ENCODE measurements around the gene CPB1.

The CPB1 gene

GRCh38 chr3:148833223-148833622, 5.6 kb downstream of the CPB1 start:
- DNase-seq, result no peak

- no peak for DNase-seq
Observed at GRCh38 chr3:148839805-148840204, 12.2 kb downstream of the CPB1 start.

GRCh38 chr3:148840451-148840850, 12.8 kb downstream of the CPB1 start:
- DNase-seq, result no peak

DNA sequence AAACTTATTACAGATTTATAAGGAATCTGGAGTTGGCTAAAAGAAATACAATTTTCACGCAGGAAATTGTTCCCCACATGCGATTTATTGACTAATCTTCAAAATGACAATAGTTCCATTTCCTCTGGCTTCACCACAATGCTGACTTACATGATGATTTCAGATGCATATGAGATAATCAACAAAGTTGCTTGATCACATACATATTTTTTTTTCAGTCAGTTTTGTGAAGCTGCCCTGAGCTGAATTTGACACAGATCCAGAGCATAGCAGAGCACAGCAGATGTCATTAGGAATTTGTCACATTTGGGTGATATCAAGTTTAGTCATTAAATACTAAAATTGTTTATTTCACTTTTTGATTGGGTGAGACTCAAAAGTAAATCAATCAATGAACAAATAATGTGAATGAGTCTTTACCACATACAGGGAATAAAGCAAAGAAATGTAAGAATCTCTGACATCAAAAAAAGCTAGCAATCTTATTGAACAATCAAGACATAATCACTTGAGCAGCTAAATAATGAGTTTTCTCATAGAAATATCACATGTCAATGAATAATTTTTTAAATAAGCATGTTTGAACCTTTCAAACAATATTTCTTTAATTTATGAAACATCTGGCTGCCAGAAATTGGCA, 18.3 kb downstream of the CPB1 start:
- no peak for DNase-seq

DNA sequence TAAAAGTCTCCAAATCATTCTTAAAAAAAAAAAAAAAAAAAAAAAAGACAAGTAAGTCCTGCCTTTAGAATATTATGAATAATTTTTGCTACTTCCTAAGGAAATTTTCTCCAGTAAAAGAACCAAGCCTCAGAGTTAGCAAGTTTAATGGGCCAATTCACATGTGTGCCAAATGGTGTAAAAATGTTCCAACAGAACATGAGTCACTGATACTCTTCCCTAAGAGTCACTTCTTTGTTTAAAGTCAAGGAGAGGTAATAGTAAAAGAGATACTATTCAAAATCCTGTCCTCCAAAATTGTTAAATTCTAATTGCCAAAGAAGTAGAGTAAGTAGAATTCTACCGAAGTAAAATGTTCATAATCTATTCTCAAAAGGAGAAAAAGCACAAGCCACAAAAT, 19.7 kb downstream of the CPB1 start:
- DNase-seq, result no peak

- DNase-seq, result no peak
Observed at GRCh38 chr3:148848410-148848809, 20.8 kb downstream of the CPB1 start.

DNA sequence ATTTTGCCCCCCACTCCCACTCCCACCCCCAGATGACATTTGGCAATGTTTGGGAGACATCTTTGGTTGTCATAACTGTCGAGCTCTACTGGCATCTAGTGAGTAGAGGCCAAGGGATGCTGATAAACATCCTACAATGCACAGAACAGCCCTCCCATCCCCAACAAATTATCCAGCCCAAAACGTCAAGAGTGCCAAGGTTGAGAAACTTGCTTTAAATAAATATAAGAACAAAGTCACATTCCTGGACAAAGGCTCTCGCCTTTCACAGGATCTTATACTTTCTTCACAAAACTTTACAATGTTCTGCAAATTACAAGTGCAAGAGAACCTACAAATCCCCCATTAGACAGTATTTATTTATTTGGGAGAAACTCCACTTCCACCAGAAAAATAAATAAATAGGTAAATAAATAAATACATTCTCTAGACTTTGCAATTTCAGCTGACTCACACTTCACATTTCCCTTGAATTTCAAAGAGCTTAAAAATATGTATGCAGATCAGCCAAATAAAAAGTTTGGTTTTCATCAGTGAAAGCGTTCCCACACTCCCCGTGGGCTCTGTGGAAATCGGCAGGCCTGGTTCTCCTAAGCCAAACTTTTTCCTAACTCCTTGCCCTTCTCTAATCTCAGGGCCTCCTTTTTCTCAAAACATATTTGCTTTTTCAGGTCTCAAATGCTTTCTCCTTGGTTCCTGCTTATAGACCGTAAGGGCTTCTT, 24.8 kb downstream of the CPB1 start:
- DNase-seq, result no peak

GRCh38 chr3:148853076-148853475, 25.5 kb downstream of the CPB1 start:
- no peak for DNase-seq

- no peak for DNase-seq
Observed at GRCh38 chr3:148854061-148854460, 26.4 kb downstream of the CPB1 start.

- no peak for DNase-seq
Observed at GRCh38 chr3:148856384-148856783, 28.8 kb downstream of the CPB1 start.

DNA sequence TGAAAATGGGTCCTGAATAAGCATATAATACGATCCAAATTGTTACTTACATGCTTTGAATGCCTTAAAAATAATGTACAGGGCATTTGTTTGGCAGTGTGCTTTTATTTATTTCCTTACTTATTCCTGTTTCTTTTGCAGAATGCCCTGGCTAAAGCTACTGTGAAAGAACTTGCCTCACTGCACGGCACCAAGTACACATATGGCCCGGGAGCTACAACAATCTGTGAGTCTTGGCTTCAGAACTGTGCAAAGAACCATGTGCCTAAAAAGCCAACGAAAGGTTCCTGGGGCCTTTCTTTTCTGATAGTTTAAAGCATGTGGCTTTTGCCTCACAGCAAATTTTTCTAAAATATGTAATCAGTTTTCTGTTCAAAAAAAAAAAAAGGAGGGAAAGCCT, 29.7 kb downstream of the CPB1 start:
- DNase-seq, result no peak

GRCh38 chr3:148861277-148861869, 33.8 kb downstream of the CPB1 start:
- no peak for DNase-seq

GRCh38 chr3:148863297-148863696, 35.7 kb downstream of the CPB1 start:
- no peak for DNase-seq

DNA sequence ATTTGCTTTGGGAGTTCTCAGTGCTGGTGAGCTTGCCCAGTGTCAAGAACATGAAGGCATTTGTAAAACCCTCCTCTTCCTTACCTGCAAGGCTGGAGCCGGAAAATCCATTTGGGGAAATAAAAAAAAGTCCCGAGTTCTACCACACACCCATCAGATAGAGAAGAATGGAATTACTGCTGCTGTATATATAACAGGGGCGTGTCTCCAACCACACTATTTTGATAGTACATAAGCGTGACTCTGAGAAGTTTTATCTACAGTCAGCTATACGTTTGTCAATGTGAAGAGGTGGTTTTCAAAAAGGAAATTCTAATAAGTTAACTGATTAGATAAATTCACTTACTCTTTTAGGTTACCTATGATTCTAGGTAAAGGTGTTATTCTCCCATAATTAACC, 36.2 kb downstream of the CPB1 start:
- no peak for DNase-seq

GRCh38 chr3:148865049-148865448, 37.4 kb downstream of the CPB1 start, which contains the start of gene CPA3:
Gene CPA3 (plus strand): TSS chr3:148865296. CDS start chr3:148865308, 12 bp downstream.
- no peak for DNase-seq

- no peak for DNase-seq
Observed at GRCh38 chr3:148866261-148866660, 38.6 kb downstream of the CPB1 start.

DNA sequence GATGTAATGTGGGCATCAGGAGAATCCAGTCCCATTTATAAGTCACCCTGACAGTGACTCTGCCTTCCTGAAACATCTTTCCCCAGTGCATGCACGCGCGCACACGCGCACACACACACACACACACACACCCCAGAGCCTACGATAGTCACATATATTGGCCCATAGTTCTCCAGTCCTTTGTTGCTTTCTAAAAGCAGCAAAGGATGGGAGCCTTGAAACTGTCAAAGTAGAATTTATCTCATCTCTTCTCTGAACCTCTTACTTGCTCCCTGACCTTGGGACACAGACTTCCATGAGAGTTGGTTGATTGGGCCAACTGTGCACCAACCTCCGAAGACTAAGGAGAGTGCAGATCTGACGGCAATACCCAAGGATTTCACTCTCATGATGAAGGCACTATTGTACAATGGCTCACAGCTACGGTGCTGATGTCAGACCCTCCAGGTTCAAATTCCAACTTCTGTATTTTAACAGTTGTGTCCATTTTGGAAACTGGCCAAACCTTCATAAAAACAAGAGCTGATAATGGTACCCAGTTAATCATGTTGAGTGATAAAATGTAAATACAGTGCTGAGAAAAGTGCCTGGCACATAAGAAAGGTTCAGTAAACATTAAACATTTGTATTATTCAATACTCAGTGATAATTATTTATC, 45.8 kb downstream of the CPB1 start:
- DNase-seq, result no peak

DNA sequence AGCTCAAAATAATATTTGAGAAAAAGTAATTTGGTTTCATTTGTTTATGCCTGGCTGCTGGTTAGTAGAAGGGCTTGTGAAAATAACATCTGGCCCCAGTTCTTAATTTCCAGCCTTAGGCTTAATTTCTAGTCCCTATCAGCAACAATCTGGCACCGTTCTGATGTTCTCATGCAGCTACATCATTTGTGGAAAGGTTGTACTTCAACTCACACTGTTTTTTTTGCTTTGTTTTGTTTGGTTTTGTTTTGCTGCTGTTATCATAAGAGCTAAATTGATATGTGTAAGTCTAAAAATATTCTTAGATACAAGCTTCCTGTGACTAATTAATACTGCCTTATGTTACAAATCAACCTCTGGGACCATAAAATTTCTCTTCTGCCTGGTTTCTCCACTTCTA, 46.4 kb downstream of the CPB1 start:
- no peak for DNase-seq

DNA sequence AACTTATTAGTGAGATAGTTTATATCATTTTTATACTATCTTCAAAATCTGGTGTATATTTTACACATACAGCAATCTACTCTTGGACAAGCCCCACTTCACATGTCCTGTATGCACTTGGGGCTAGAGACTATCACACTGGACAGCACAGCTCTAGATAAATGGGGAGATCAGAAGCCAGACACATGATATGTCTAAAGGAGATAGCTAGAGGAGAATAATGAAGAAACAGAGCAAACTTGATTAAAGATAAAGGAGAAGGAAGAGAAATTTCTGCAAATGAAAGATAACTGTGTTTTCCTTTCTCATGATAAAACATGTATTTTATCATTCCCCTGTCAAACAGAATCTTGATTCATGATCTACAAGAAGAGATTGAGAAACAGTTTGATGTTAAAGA, 50.5 kb downstream of the CPB1 start:
- no peak for DNase-seq

DNA sequence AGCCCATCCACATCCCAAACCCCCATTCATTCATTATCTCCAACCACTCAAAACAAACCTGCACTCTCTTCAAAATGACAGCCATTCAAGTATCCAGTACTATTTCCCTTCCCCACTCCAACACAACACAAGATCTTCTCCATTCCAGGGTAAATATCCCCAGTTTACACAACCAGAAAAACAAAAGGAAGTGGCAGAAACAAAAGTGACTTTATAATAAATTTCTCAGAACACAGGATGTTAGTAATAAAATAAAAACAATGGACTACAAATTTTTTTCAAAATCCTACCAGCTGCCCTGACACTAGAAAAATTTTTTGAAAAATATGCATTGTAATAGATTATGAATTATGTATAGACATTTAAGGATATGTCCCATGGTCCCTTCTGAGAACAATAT, 51.6 kb downstream of the CPB1 start:
- DNase-seq, result no peak

DNA sequence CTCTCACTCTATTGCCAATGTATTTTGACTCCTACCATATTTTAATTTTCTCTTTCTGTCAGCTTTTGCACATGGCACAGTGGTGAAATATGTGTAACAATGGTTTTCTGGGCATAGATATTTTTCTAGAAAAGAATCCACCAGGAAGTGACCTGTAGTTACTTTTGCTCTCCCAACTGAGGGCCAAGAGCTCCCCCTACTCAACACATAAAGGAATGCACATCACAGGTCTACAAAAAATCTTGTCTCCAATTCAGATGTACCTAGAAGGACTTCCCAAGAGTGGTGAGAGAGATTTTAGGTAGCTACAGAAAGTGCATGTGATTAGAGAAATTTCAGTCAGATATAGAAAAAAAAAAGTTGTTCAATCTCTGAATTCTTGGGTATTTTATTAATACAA, 53.1 kb downstream of the CPB1 start:
- no peak for DNase-seq

DNA sequence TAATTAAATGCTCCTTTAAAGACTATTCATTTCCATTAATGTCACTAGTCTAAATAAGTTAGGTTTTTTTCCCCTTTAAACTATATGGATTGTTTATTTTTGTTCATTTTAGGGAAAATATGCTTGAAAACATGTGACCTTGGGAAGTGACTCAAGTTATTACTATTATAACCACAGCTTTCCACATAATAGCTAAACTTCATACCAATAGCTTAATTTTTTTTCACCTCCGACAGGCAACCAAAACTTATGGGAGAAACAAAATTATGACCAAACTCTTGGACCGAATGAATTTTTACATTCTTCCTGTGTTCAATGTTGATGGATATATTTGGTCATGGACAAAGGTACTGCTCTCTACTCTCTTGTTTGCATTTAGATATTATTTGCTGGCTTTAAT, 53.7 kb downstream of the CPB1 start:
- no peak for DNase-seq

DNA sequence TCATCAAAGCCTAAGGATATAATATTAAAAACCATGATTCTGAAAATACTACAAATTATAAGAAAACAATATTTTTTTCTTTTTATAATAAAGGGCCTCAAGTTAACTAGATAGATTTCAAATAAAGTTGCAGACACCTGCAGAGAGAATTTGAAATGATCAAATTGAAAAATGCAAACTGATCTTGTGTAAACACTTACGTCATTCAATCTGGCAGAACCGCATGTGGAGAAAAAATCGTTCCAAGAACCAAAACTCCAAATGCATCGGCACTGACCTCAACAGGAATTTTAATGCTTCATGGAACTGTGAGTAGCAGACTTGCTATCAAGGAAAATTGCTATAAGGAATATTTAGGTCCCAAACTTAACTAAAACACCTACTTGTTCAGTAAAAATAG, 54.7 kb downstream of the CPB1 start:
- no peak for DNase-seq

DNA sequence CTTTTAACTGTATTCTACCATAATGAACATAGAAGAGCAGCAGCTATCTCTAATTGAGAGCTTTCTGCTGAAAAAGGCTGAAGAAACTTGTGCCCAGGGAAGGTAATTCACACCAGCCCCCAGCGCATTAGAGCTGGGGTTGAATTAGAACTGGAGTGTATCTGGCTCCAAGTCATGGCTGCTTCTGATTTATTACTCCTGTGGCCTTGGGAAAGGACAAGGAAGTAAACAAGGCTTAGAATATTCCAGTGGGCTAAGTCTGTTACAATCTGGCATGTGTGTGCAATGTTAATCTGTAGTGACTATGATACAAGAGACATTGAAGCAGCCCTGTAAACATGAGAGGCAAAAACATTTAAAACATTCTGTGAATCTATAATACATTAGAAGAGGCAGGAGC, 55.6 kb downstream of the CPB1 start:
- DNase-seq, result no peak
